ENCODE data around the gene IL18R1.

IL18R1 gene

DNA sequence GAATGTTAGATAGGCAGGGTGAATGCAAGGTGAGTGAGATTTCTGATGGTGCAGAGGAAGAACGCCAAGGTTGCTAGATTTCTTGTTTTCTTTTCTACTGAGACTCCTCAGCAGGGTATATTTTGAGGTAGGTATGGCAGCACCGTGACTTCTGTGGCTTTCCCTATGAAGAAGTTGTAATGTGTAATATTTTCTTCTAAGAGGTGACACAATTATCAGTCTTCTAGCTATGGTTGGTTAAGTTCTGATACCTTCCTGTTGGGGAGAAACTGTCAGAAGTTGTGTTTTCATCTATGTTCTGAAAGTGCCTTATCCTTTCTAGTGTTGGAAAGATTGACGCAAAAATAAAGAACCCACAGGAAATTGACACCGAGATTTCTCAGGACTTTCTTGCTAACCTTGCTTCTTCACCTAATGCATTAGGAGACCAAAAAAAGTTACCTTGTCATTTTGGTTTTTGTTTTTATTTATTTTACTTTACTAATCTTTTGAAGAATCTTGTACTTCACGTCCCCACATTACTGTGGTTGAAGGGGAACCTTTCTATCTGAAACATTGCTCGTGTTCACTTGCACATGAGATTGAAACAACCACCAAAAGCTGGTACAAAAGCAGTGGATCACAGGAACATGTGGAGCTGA is 11.9 kb downstream of the IL18R1 start:
- no peak for DNase-seq (ENCODE audit: low spot score)
- POLR2A ChIA-PET (ENCODE audit: low non-redundant PET): no interaction called here
- no peak overlapping the region for H3K27ac ChIP-seq
- CTCF ChIA-PET: no interaction called here
- no peak for TF ChIP-seq CTCF (conservative IDR thresholded peaks at IDR 0.05; ENCODE audit: low read depth)

DNA sequence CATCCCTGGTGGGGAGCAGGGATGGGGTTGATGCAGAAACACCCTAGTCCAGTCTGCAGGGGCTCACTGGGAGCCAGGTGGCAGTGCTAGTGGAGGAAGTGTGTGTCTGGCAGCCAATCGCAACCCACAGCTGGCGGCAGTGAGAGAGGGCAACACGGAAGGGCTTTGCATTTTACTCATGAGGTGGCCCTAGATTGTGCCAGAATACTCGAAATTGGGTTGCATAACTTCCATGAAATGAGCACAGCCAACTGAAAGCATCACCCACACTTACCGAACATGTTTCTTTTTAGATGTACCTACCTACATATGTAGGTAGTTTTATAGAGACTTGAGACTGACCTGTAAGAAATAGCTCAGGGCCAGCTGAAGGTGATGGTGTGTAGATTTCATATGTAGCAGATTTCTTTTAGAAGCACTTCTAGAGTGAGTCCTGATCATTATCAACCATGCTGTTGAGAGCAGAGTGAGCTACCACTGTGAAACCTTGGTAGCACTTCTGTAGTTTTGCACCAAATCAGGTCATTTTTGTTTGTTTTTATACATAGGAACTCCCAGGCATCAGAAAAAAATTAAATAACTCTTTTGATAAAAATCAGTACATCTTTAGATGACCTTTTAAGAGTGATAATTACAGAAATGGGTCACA is 13.0 kb downstream of the IL18R1 start:
- CTCF ChIA-PET: interaction anchor here (0.7 kb wide), 1 partner anchor 50 kb away, joined by 4 read pairs; no protein-coding TSS in a partner anchor
- POLR2A ChIA-PET (ENCODE audit: low non-redundant PET): no interaction called here
- no peak for DNase-seq (ENCODE audit: low spot score)
- no peak overlapping the region for H3K27ac ChIP-seq
- no peak for TF ChIP-seq CTCF (conservative IDR thresholded peaks at IDR 0.05; ENCODE audit: low read depth)

DNA sequence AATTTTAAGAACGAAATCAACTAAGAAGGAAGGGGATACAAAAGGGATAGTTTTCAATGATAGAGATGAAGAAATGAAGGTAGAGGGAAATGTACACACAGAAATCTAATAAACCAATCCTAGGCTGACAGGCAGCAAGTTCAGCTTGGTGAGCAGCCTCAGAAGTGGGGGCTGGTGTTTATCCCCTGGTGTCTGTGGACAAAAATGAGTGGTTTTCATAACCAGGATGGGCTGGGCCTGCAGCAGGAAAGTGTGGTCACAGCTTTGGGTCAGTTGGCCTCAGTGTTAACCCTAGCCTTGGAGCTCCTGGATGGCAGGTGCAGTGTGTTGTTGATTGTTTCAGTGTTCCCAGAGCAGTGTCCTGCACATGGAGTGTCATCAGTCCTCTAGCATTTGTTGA is 14.3 kb downstream of the IL18R1 start:
- CTCF ChIA-PET: no interaction called here
- POLR2A ChIA-PET (ENCODE audit: low non-redundant PET): no interaction called here
- H3K27ac ChIP-seq: no peak overlapping the region
- TF ChIP-seq CTCF (conservative IDR thresholded peaks at IDR 0.05; ENCODE audit: low read depth): no peak
- DNase-seq (ENCODE audit: low spot score): no peak

DNA sequence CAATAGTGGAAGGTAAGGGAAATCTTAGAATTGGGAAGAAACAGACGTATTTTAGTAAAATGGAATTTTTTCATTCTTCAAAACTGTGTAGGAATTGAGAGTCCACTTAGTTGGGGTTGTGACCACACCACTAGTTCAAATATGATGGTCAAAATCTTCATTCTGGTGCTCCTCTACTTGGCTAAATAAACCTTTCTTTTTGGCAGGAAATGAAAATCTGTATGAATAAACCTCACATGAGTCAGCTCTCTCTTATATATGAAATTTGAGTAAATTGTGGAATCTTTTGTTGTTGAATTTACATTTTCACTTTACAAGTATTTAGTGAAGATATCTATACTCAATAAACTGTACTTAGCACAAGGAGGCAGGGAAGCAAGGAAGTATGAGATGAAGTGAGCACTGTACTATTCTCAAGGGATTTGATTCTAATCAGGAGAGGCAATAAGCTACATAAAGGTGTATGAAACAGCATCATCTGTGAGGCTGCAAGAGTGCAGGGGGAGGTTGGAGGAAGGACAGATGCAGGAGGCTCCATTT is 20.5 kb downstream of the IL18R1 start:
- H3K27ac ChIP-seq: no peak overlapping the region
- POLR2A ChIA-PET (ENCODE audit: low non-redundant PET): no interaction called here
- no peak for TF ChIP-seq CTCF (conservative IDR thresholded peaks at IDR 0.05; ENCODE audit: low read depth)
- DNase-seq (ENCODE audit: low spot score): no peak
- CTCF ChIA-PET: interaction anchor here (0.6 to 0.8 kb wide), 2 partner anchors 16 to 37 kb away, joined by 4 read pairs; no protein-coding TSS in a partner anchor

DNA sequence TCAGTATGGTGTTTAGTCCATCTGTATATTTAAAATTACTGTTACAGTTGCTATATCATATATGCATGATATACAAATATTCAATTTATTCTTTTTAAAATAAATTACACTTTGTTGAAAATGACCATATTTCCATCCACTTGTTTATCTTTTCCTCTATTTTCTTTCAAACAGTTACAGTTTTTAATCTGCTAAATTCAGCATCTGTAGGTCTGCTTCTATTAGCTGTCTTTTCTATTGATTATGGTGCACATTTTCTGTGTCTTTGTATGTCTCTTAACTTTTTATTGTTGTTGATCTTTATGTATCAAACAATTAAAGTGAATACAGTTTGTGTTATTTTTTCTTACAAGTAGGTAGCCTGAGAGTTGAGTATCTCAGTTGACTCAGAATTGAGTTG is 28.1 kb downstream of the IL18R1 start:
- ChIA-PET CTCF (no interaction called here), POLR2A (ENCODE audit: low non-redundant PET) (no interaction called here)
- no peak for DNase-seq (ENCODE audit: low spot score)
- H3K27ac ChIP-seq: no peak overlapping the region
- no peak for TF ChIP-seq CTCF (conservative IDR thresholded peaks at IDR 0.05; ENCODE audit: low read depth)

DNA sequence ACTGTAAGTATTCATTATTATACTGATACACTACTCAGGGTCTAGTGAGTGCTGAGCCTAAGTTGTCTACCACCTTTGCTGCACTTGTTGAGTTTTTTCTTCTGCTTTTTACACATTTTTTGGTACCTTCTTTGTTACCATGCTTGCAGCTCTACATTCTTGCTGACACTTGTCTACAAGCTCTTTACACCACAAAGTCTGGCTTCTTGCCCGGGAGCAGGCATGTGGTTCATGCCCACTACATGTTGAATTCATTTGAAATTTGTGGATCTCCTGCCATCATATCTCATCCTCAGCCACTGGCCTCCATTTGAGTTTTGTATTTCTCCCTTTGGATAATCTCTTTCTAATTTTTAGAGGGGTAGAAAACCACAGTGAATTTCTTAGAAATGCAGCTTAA is 29.9 kb downstream of the IL18R1 start:
- H3K27ac ChIP-seq: no peak overlapping the region
- no peak for DNase-seq (ENCODE audit: low spot score)
- ChIA-PET POLR2A (ENCODE audit: low non-redundant PET) (no interaction called here), CTCF (interaction anchor here (0.7 kb wide), 1 partner anchor 66 kb away, joined by 3 read pairs; no protein-coding TSS in a partner anchor)
- no peak for TF ChIP-seq CTCF (conservative IDR thresholded peaks at IDR 0.05; ENCODE audit: low read depth)
